GM20000 (cell line): ENCODE data around the gene CEACAM6.
"Not testable (repeated sequence)": the region's sequence is repeated elsewhere in the genome, so short reads cannot be mapped to it uniquely, and the experiment has no call there.

Experiments used
- DNase-seq: peaks from one replicate; pipeline ENCODE4 v3.0.0; 2012; ENCODE audit warnings: low spot score
- TF ChIP-seq, protein P1 (sequence below): IDR thresholded peaks from 2 replicates; pipeline ENCODE4 v1.5.1; 2012; ENCODE audit warnings: mild to moderate bottlenecking, control low read depth; ENCODE audit errors: extremely low read depth, missing control alignments

CEACAM6 gene

DNA sequence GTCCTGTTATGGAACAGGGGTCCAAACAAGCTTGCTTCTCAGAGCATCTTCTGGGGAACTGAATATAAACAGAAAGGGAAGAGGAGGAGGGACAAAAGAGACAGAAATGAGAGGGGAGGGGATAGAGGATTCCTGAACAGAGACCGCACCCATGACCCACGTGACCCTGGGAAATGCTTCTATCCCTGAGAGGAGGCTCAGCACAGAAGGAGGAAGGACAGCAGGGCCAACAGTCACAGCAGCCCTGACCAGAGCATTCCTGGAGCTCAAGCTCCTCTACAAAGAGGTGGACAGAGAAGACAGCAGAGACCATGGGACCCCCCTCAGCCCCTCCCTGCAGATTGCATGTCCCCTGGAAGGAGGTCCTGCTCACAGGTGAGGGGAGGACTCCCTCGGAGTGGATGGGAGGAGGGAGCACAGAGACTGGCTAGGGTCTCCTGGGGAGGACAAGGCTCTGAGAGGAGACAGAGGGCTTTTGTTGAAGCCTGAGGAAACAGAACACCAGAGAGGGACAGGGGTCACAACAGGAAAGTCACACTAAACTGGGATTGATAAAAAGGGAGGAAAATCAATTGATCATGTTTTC lies at the start of gene CEACAM6:
Gene CEACAM6, plus strand, starts transcription at position 203 of the 586 bp plus-strand sequence. Its CDS starts 109 bp downstream, at position 312.
- no peak for DNase-seq
- TF ChIP-seq, protein P1, sequence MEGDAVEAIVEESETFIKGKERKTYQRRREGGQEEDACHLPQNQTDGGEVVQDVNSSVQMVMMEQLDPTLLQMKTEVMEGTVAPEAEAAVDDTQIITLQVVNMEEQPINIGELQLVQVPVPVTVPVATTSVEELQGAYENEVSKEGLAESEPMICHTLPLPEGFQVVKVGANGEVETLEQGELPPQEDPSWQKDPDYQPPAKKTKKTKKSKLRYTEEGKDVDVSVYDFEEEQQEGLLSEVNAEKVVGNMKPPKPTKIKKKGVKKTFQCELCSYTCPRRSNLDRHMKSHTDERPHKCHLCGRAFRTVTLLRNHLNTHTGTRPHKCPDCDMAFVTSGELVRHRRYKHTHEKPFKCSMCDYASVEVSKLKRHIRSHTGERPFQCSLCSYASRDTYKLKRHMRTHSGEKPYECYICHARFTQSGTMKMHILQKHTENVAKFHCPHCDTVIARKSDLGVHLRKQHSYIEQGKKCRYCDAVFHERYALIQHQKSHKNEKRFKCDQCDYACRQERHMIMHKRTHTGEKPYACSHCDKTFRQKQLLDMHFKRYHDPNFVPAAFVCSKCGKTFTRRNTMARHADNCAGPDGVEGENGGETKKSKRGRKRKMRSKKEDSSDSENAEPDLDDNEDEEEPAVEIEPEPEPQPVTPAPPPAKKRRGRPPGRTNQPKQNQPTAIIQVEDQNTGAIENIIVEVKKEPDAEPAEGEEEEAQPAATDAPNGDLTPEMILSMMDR = no peak

DNA sequence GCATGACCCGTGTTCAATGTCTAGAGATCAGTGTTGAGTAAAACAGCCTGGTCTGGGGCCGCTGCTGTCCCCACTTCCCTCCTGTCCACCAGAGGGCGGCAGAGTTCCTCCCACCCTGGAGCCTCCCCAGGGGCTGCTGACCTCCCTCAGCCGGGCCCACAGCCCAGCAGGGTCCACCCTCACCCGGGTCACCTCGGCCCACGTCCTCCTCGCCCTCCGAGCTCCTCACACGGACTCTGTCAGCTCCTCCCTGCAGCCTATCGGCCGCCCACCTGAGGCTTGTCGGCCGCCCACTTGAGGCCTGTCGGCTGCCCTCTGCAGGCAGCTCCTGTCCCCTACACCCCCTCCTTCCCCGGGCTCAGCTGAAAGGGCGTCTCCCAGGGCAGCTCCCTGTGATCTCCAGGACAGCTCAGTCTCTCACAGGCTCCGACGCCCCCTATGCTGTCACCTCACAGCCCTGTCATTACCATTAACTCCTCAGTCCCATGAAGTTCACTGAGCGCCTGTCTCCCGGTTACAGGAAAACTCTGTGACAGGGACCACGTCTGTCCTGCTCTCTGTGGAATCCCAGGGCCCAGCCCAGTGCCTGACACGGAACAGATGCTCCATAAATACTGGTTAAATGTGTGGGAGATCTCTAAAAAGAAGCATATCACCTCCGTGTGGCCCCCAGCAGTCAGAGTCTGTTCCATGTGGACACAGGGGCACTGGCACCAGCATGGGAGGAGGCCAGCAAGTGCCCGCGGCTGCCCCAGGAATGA lies 48.4 kb upstream of the CEACAM6 start:
- DNase-seq = peak; percentile 79
- TF ChIP-seq, protein P1 = peak; percentile 58

DNA sequence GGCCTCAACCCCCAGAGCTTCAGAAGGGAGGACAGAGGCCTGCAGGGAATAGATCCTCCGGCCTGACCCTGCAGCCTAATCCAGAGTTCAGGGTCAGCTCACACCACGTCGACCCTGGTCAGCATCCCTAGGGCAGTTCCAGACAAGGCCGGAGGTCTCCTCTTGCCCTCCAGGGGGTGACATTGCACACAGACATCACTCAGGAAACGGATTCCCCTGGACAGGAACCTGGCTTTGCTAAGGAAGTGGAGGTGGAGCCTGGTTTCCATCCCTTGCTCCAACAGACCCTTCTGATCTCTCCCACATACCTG lies 47.9 kb upstream of the CEACAM6 start:
- TF ChIP-seq, protein P1 = no peak
- no peak for DNase-seq

DNA sequence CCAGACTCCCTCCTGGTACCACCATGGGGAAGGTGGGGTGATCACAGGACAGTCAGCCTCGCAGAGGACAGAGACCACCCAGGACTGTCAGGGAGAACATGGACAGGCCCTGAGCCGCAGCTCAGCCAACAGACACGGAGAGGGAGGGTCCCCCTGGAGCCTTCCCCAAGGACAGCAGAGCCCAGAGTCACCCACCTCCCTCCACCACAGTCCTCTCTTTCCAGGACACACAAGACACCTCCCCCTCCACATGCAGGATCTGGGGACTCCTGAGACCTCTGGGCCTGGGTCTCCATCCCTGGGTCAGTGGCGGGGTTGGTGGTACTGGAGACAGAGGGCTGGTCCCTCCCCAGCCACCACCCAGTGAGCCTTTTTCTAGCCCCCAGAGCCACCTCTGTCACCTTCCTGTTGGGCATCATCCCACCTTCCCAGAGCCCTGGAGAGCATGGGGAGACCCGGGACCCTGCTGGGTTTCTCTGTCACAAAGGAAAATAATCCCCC lies 47.4 kb upstream of the CEACAM6 start:
- no peak for DNase-seq
- TF ChIP-seq, protein P1 = no peak

DNA sequence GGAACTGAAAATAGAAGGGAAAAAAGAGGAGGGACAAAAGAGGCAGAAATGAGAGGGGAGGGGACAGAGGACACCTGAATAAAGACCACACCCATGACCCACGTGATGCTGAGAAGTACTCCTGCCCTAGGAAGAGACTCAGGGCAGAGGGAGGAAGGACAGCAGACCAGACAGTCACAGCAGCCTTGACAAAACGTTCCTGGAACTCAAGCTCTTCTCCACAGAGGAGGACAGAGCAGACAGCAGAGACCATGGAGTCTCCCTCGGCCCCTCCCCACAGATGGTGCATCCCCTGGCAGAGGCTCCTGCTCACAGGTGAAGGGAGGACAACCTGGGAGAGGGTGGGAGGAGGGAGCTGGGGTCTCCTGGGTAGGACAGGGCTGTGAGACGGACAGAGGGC lies 46.8 kb upstream of the CEACAM6 start, which contains the start of gene CEACAM5:
Gene CEACAM5, plus strand, starts transcription at position 146 of the 400 bp plus-strand sequence. Its CDS starts 106 bp downstream, at position 252.
- DNase-seq = no peak
- TF ChIP-seq, protein P1 = no peak

DNA sequence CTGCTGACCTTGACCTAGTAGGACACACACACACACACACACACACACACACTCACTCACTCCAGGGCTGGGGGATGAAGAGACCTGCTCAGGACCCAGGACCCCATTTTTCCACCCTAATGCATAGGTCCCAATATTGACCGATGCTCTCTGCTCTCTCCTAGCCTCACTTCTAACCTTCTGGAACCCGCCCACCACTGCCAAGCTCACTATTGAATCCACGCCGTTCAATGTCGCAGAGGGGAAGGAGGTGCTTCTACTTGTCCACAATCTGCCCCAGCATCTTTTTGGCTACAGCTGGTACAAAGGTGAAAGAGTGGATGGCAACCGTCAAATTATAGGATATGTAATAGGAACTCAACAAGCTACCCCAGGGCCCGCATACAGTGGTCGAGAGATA lies 45.8 kb upstream of the CEACAM6 start:
- not testable (repeated sequence) for DNase-seq

DNA sequence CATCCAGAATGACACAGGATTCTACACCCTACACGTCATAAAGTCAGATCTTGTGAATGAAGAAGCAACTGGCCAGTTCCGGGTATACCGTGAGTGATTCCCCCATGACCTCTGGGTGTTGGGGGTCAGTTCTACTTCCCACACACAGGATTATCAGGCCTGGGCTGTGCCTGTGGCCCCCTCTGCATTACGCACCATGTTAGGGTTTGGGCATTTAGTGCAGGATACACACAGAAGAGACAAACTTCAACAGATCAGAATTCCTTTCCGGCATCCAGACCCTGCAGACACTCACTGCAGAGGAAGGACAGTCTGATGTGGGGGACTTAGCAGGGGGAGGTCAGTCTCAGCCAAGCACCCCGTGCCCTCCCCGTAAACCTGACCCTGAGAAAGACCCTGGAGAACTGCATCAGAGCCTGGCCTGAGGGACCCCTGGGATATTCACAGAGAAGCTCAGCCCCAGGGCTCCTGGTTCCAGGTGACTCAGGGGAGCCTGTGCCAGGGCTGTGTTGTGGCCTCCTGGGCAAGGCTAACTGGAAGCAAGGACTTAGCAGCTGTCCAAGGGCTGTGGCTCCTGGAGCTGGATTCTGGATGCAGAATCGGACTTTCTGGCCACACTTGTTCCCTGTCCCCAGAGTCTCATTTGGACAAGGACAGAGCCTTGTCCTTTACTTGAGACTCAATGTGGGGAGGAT lies 45.2 kb upstream of the CEACAM6 start:
- TF ChIP-seq, protein P1 = no peak

More for the DNA sequence above, 45.2 kb upstream of the CEACAM6 start:
- DNase-seq = no peak
